ENCODE measurements around the gene CRELD2.

DNA sequence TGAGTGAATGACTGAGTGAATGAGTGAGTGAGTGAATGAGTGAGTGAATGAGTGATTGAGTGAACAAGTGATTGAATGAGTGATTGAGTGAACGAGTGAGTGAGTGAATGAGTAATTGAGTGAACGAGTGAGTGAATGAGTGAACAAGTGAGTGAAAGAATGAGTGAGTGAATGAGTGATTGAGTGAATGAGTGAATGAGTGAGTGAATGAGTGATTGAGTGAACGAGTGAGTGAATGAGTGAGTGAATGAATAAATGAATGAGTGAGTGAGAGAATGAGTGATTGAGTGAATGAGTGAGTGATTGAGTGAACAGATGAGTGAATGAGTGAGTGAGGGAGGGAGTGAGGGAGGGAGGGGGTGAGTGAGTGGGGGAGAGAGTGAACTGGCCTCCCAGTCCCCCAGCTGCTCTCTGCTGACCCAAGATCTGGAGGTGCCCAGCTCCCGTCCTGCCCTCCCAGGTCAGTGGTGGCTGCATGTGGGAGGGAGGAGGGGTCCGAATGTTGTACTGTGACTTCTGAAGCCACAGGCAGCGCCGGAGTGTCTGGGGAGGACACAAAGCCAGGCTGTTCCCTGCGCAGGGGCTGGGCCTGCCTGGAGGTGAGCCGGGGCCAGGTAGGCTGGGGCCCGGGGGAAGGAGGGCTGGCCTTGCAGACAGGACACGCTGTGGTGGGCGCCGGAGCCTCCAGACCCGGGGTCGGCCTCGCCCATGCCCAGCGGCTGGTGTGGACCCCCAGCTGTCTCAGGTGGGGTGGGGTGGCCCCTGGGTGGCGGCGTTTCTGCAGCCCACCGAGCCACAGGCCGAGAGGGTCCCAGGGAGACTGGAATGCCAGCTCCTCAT, 24.4 kb downstream of the CRELD2 start:
- no peak for TF ChIP-seq EZH2 (IDR thresholded peaks at IDR 0.05)
- TF ChIP-seq POLR2AphosphoS5 (IDR thresholded peaks at IDR 0.05; ENCODE audit: borderline replicate concordance, low read depth, low read length) = no peak
- no peak for TF ChIP-seq FOXP2 (optimal IDR thresholded peaks at IDR 0.05; ENCODE audit: control extremely low read depth, extremely low read length, insufficient read depth)

Data from SK-N-MC (cell line).